Osteoblast (primary cell): ENCODE measurements around the gene TAOK1. TPM values are rescaled to one million over a fixed set of nuclear protein-coding genes. Genes with fewer than 3 reads are reported as not detected.

Experiments
- DNase-seq: peaks from one replicate; pipeline ENCODE4 v3.0.0; 2011; ENCODE audit warnings: low spot score, mixed read lengths; ENCODE audit not compliant: insufficient read length; ENCODE audit errors: missing footprints
- H2AFZ ChIP-seq: 2 replicates; pipeline ENCODE4 v1.6.0; 2011; ENCODE audit warnings: mild to moderate bottlenecking, low read length
- H3K27ac ChIP-seq: 2 replicates; pipeline ENCODE4 v1.5.1; 2011; ENCODE audit warnings: mild to moderate bottlenecking, low read depth, low read length, moderate library complexity
- H3K27me3 ChIP-seq: 2 replicates; pipeline ENCODE4 v1.6.0; 2012; ENCODE audit warnings: mild to moderate bottlenecking, control low read depth, inconsistent platforms, low read length, moderate library complexity; ENCODE audit not compliant: insufficient read depth
- H3K36me3 ChIP-seq: 2 replicates; pipeline ENCODE4 v1.5.1; 2011; ENCODE audit warnings: mild to moderate bottlenecking, low read length, control low read depth, moderate library complexity; ENCODE audit not compliant: insufficient read depth
- H3K4me1 ChIP-seq: 2 replicates; pipeline ENCODE4 v1.5.1; 2011; ENCODE audit warnings: mild to moderate bottlenecking, low read length, control low read depth, moderate library complexity; ENCODE audit not compliant: insufficient read depth
- H3K4me2 ChIP-seq: 2 replicates; pipeline ENCODE4 v1.6.0; 2011; ENCODE audit warnings: mild to moderate bottlenecking, low read length; ENCODE audit not compliant: insufficient read depth
- H3K4me3 ChIP-seq: fragments of 200-600 bp; sonication (generic); 3 replicates; pipeline ENCODE4 v1.5.1; 2012; ENCODE audit warnings: mild to moderate bottlenecking, low read length, inconsistent platforms; ENCODE audit not compliant: insufficient read depth
- H3K79me2 ChIP-seq: 2 replicates; pipeline ENCODE4 v1.6.0; 2012; ENCODE audit warnings: mild to moderate bottlenecking, low read length, control low read depth, inconsistent platforms; ENCODE audit not compliant: insufficient read depth
- H3K9me3 ChIP-seq: 2 replicates; pipeline ENCODE4 v1.5.1; 2011; ENCODE audit warnings: low read depth, low read length, control low read depth
- H4K20me1 ChIP-seq: 2 replicates; pipeline ENCODE4 v1.6.0; 2012; ENCODE audit warnings: mild to moderate bottlenecking, low read length, control low read depth; ENCODE audit not compliant: insufficient read depth
- CTCF ChIP-seq: IDR thresholded peaks from 2 replicates; pipeline ENCODE4 v1.5.1; 2011; ENCODE audit warnings: mild to moderate bottlenecking, low read depth, low read length, moderate library complexity; ENCODE audit errors: extremely low read depth
- total RNA-seq: library from RNA; depleted of rRNA; stranded (reverse); fragments of >200 nt; gene quantifications from 2 replicates; pipeline ENCODE4 v1.2.3, GENCODE V29; 2012

TAOK1 gene
- total RNA-seq, 1 donor, result 68.4 TPM

- Histone ChIP-seq H2AFZ (no peak overlapping the region), H3K36me3 (peaks cover 5% of the 10 kb centered on the region), H3K9me3 (no peaks in the 10 kb centered on the region), H3K4me2 (no peak overlapping the region), H3K27me3 (no peaks in the 10 kb centered on the region), H3K79me2 (no peaks in the 10 kb centered on the region), H3K4me3 (no peak overlapping the region), H4K20me1 (peaks cover 5% of the 10 kb centered on the region), H3K4me1 (peaks cover 7% of the 10 kb centered on the region), H3K27ac (no peak overlapping the region)
- peak; percentile 15 for DNase-seq
- no peak for TF ChIP-seq CTCF
Measured at GRCh38 chr17:29559640-29560039, 169.5 kb downstream of the TAOK1 start.

GRCh38 chr17:29560316-29560715, 170.2 kb downstream of the TAOK1 start:
- H3K36me3 ChIP-seq, result peaks cover 5% of the 10 kb centered on the region
- no peak for DNase-seq
- H3K9me3 ChIP-seq, result no peaks in the 10 kb centered on the region
- H3K4me3 ChIP-seq, result no peak overlapping the region
- no peak overlapping the region for H2AFZ ChIP-seq
- no peak for TF ChIP-seq CTCF
- no peaks in the 10 kb centered on the region for H3K27me3 ChIP-seq
- H3K27ac ChIP-seq, result no peak overlapping the region
- no peak overlapping the region for H3K4me2 ChIP-seq
- H3K79me2 ChIP-seq, result no peaks in the 10 kb centered on the region
- H4K20me1 ChIP-seq, result peaks cover 5% of the 10 kb centered on the region
- H3K4me1 ChIP-seq, result peaks cover 7% of the 10 kb centered on the region

- DNase-seq, result peak; percentile 60
- Histone ChIP-seq H2AFZ (no peak overlapping the region), H3K4me3 (no peak overlapping the region), H3K4me2 (no peak overlapping the region), H3K79me2 (no peaks in the 10 kb centered on the region), H3K4me1 (peaks cover 11% of the 10 kb centered on the region), H3K9me3 (no peaks in the 10 kb centered on the region), H3K27ac (no peak overlapping the region), H3K27me3 (no peaks in the 10 kb centered on the region), H4K20me1 (peaks cover 5% of the 10 kb centered on the region), H3K36me3 (peaks cover 5% of the 10 kb centered on the region)
- no peak for TF ChIP-seq CTCF
Measured at GRCh38 chr17:29561554-29562517, 171.7 kb downstream of the TAOK1 start.

GRCh38 chr17:29562615-29563014, 172.5 kb downstream of the TAOK1 start:
- Histone ChIP-seq H3K9me3 (no peaks in the 10 kb centered on the region), H3K27me3 (no peaks in the 10 kb centered on the region), H3K4me1 (peaks cover 8% of the 10 kb centered on the region), H3K27ac (no peak overlapping the region), H3K4me2 (no peak overlapping the region), H3K4me3 (no peak overlapping the region), H4K20me1 (peaks cover 5% of the 10 kb centered on the region), H3K36me3 (peaks cover 5% of the 10 kb centered on the region), H2AFZ (no peak overlapping the region), H3K79me2 (no peaks in the 10 kb centered on the region)
- no peak for TF ChIP-seq CTCF
- DNase-seq, result peak; percentile 19
